Panc1 (cell line): ENCODE results near the gene MRC2.

Experiments used
- POLR2AphosphoS5 ChIP-seq: IDR thresholded peaks from 2 replicates; pipeline ENCODE4 v1.6.1; 2012; ENCODE audit warnings: mild to moderate bottlenecking, low read depth, low read length, moderate library complexity
- TF ChIP-seq, protein P1 (sequence below): fragments of 450-650 bp; IDR thresholded peaks from 2 replicates; pipeline ENCODE4 v1.5.1; 2017; ENCODE audit warnings: mild to moderate bottlenecking
- TF ChIP-seq, protein P2 (sequence below), 2 experiments: IDR thresholded peaks; 2 replicates each; pipeline ENCODE4 v1.6.1; 2011 to 2012; ENCODE audit warnings: low read depth in 2 of 2, control low read depth in 1 of 2, low read length in 1 of 2, mild to moderate bottlenecking in 1 of 2, moderate library complexity in 1 of 2; ENCODE audit not compliant: insufficient read depth in 1 of 2

DNA sequence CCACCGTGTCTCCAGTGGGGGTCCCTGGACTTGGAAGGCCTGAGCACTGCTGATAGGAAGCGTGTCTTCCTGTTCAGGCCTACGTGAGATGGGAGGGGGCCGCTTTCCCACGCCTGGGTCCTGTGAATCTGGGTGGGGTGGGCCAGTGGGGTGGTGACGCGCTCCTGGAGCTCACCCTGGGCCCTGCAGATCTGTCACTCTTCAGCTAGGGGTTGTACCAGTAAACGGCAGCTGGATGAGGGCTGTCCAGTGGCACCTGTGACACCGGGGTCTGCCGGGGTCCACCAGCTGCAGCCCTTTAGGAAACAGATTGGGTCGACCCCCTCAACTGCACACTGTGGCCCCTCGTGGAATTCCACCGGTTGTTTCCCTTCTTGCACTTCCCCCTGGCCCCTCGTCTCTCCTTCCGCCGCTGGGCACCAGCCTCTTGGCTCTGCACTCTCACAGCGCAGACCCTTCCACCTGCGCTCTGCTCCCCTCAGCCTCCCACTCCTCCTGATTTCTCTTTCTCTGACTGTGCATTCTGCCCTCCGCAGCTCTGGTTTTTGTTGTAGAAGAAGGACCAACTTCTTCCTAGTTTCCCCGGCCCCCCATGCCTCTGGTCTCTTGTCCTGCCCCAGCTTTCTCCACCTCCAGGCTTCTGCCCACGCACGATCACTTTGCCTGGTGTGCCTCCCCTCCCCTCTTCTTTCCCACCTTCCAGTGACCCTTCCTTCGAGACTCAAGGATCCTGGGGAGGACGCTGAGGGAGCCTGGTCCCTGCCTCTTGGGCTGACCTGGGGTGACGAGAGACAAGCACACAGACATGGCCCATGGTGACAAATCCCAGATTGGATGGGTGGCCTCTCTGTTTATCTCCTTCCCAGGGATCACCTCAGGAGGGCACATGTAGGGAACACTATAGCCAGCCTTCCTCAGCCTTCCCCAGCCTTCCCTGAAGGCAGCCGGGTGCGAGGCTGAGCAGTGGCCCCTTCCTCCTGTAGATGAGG is 4.8 kb downstream of the MRC2 start:
- TF ChIP-seq, protein P1, sequence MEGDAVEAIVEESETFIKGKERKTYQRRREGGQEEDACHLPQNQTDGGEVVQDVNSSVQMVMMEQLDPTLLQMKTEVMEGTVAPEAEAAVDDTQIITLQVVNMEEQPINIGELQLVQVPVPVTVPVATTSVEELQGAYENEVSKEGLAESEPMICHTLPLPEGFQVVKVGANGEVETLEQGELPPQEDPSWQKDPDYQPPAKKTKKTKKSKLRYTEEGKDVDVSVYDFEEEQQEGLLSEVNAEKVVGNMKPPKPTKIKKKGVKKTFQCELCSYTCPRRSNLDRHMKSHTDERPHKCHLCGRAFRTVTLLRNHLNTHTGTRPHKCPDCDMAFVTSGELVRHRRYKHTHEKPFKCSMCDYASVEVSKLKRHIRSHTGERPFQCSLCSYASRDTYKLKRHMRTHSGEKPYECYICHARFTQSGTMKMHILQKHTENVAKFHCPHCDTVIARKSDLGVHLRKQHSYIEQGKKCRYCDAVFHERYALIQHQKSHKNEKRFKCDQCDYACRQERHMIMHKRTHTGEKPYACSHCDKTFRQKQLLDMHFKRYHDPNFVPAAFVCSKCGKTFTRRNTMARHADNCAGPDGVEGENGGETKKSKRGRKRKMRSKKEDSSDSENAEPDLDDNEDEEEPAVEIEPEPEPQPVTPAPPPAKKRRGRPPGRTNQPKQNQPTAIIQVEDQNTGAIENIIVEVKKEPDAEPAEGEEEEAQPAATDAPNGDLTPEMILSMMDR = no peak
- no peak for TF ChIP-seq POLR2AphosphoS5
- TF ChIP-seq, protein P2, sequence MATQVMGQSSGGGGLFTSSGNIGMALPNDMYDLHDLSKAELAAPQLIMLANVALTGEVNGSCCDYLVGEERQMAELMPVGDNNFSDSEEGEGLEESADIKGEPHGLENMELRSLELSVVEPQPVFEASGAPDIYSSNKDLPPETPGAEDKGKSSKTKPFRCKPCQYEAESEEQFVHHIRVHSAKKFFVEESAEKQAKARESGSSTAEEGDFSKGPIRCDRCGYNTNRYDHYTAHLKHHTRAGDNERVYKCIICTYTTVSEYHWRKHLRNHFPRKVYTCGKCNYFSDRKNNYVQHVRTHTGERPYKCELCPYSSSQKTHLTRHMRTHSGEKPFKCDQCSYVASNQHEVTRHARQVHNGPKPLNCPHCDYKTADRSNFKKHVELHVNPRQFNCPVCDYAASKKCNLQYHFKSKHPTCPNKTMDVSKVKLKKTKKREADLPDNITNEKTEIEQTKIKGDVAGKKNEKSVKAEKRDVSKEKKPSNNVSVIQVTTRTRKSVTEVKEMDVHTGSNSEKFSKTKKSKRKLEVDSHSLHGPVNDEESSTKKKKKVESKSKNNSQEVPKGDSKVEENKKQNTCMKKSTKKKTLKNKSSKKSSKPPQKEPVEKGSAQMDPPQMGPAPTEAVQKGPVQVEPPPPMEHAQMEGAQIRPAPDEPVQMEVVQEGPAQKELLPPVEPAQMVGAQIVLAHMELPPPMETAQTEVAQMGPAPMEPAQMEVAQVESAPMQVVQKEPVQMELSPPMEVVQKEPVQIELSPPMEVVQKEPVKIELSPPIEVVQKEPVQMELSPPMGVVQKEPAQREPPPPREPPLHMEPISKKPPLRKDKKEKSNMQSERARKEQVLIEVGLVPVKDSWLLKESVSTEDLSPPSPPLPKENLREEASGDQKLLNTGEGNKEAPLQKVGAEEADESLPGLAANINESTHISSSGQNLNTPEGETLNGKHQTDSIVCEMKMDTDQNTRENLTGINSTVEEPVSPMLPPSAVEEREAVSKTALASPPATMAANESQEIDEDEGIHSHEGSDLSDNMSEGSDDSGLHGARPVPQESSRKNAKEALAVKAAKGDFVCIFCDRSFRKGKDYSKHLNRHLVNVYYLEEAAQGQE (IDR thresholded peaks at IDR 0.05; ENCODE audit: insufficient read depth in 1 of 2, low read depth in 2 of 2, low read length in 1 of 2) = no peak
